NCI-H2107 treated with DMSO at 0.1 percent for 48 hours (cell line): ENCODE measurements around the gene CD46.
"Not testable (repeated sequence)": the region's sequence is repeated elsewhere in the genome, so short reads cannot be mapped to it uniquely, and the experiment has no call there.

ENCODE experiments used
- DNase-seq: peaks from one replicate; lab custom pipeline; 2025; ENCODE audit not compliant: unreplicated experiment; lab: John Stamatoyannopoulos, UW

CD46 gene

GRCh38 chr1:207750631-207751305, 1.1 kb upstream of the CD46 start:
- no peak for DNase-seq

GRCh38 chr1:207751463-207751789, 428 bp upstream of the CD46 start:
- not testable (repeated sequence) for DNase-seq

GRCh38 chr1:207752456-207752998, 673 bp downstream of the CD46 start:
- peak; percentile 13 for DNase-seq

GRCh38 chr1:207753611-207754010, 1.8 kb downstream of the CD46 start:
- no peak for DNase-seq

GRCh38 chr1:207754011-207754410, 2.2 kb downstream of the CD46 start:
- DNase-seq: no peak

GRCh38 chr1:207754974-207755700, 3.3 kb downstream of the CD46 start:
- DNase-seq: peak; percentile 24

- DNase-seq: no peak
Observed at GRCh38 chr1:207755846-207756693, 4.2 kb downstream of the CD46 start.

- no peak for DNase-seq
Observed at GRCh38 chr1:207762622-207763021, 10.8 kb downstream of the CD46 start.

GRCh38 chr1:207763091-207763490, 11.2 kb downstream of the CD46 start:
- no peak for DNase-seq

- DNase-seq: no peak
Observed at GRCh38 chr1:207763972-207764371, 12.1 kb downstream of the CD46 start.

- no peak for DNase-seq
Observed at GRCh38 chr1:207766569-207766968, 14.7 kb downstream of the CD46 start.

GRCh38 chr1:207770514-207770913, 18.7 kb downstream of the CD46 start:
- DNase-seq: not testable (repeated sequence)

- DNase-seq: not testable (repeated sequence)
Observed at GRCh38 chr1:207776045-207776444, 24.2 kb downstream of the CD46 start.

GRCh38 chr1:207777412-207777811, 25.6 kb downstream of the CD46 start:
- DNase-seq: not testable (repeated sequence)

- no peak for DNase-seq
Observed at GRCh38 chr1:207779008-207779407, 27.2 kb downstream of the CD46 start.

- DNase-seq: no peak
Observed at GRCh38 chr1:207781312-207781711, 29.5 kb downstream of the CD46 start.

GRCh38 chr1:207787776-207788175, 35.9 kb downstream of the CD46 start:
- DNase-seq: no peak

- no peak for DNase-seq
Observed at GRCh38 chr1:207789386-207789785, 37.5 kb downstream of the CD46 start.

- DNase-seq: no peak
Observed at GRCh38 chr1:207789792-207790787, 38.2 kb downstream of the CD46 start.

GRCh38 chr1:207791290-207791689, 39.4 kb downstream of the CD46 start:
- DNase-seq: no peak
